Nephron (organoid): ENCODE results near the gene ATP5PD.

ENCODE experiments used
- H3K27ac Mint-ChIP-seq, 3 experiments: 2 replicates each; pipeline ENCODE4 v1.8.0; 2020; ENCODE audit warnings: mixed read lengths in 3 of 3, mild to moderate bottlenecking in 2 of 3, moderate library complexity in 1 of 3
- H3K27me3 Mint-ChIP-seq: 2 replicates; pipeline ENCODE4 v1.8.0; 2021; ENCODE audit warnings: low read depth, mild to moderate bottlenecking, moderate library complexity, mixed read lengths
- H3K36me3 Mint-ChIP-seq: 2 replicates; pipeline ENCODE4 v1.8.0; 2020; ENCODE audit warnings: low read depth, mixed read lengths
- H3K4me1 Mint-ChIP-seq: 2 replicates; pipeline ENCODE4 v1.8.0; 2020; ENCODE audit warnings: mixed read lengths
- H3K4me3 Mint-ChIP-seq, 3 experiments: 2 replicates each; pipeline ENCODE4 v1.8.0; 2020; ENCODE audit warnings: mild to moderate bottlenecking in 3 of 3, mixed read lengths in 3 of 3, moderate library complexity in 2 of 3
- H3K9me3 Mint-ChIP-seq: 2 replicates; pipeline ENCODE4 v1.8.0; 2020; ENCODE audit warnings: mixed read lengths
- TF ChIP-seq, protein P1 (sequence below), 3 experiments: fragments of 200-600 bp; sonication (generic); IDR thresholded peaks; one replicate each; pipeline ENCODE4 v1.5.0; 2021; ENCODE audit warnings: antibody characterized with exemption in 3 of 3; ENCODE audit not compliant: unreplicated experiment in 3 of 3

Gene ATP5PD

DNA sequence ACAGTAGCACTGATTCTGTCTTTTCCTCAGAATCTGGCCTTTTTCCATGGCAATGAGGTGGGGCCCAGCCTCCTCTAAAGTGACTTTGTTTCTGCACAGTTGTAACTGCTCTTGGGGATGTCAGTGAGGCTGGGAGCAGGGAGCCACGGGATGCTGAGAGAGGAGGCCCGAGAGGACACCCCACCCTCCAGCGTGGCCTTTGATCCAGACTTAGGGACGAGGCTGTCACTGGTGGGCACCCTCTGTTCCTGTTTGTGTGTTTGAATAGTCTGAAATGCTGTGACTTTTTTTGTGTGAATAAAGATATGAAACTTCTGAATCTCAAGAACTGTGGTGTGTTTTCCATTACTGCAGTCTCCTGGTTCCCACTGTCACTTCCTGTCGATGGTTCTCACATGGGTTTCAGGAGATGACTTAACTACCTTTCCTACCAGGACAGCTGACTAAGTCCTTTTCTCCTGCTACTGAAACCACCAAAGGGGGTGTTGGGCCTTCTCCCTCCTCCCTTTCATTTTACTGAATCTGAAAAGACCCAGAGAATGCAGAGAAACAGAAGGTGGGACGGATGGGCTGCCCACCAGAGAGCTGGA, 18.9 kb upstream of the ATP5PD start:
- TF ChIP-seq, protein P1, sequence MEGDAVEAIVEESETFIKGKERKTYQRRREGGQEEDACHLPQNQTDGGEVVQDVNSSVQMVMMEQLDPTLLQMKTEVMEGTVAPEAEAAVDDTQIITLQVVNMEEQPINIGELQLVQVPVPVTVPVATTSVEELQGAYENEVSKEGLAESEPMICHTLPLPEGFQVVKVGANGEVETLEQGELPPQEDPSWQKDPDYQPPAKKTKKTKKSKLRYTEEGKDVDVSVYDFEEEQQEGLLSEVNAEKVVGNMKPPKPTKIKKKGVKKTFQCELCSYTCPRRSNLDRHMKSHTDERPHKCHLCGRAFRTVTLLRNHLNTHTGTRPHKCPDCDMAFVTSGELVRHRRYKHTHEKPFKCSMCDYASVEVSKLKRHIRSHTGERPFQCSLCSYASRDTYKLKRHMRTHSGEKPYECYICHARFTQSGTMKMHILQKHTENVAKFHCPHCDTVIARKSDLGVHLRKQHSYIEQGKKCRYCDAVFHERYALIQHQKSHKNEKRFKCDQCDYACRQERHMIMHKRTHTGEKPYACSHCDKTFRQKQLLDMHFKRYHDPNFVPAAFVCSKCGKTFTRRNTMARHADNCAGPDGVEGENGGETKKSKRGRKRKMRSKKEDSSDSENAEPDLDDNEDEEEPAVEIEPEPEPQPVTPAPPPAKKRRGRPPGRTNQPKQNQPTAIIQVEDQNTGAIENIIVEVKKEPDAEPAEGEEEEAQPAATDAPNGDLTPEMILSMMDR (IDR thresholded peaks at IDR 0.05; ENCODE audit: unreplicated experiment in 3 of 3), result no peak
- H3K4me1 Mint-ChIP-seq, result peaks cover 4% of the 10 kb centered on the region
- H3K36me3 Mint-ChIP-seq, result peaks cover 46% of the 10 kb centered on the region
- no peaks in the 10 kb centered on the region for H3K27me3 Mint-ChIP-seq
- H3K4me3 Mint-ChIP-seq, result no peak overlapping the region
- H3K9me3 Mint-ChIP-seq, result no peaks in the 10 kb centered on the region
- no peak overlapping the region for H3K27ac Mint-ChIP-seq

DNA sequence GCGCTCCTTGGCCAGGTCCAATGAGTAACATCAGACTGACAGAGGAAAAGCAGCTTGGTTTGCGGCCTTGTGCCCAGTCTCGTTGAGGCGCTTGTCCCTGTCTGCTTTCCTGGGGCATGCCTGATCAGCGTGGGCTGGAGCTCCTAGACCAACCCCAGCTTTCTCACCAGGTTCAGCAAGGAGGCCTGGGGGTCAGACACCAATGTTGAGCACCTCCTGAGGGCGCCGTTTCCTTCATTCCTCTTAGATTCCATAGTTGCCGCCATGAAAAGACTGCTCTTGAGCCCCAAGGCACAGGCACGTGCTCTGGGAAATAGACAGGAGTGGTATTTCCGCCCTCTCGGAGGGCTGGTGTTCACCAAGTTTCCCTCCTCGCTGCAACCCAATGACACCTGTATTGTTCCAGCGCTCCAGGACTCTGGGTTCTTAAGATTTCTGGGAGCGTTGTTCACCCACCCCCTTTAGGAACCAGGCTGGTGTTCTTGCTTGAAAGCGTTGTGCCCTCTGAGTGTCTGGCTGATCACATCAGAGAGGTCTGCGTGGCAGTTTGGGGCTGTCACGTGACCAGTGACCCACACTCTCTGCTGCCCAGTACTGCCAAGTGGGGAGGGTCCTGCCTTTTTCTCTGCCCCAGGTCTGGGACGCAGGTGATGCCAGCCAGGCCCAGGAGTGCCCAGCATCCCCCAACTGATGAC, 18.2 kb upstream of the ATP5PD start:
- Mint-ChIP-seq H3K27ac (no peak overlapping the region), H3K27me3 (no peaks in the 10 kb centered on the region), H3K36me3 (peaks cover 50% of the 10 kb centered on the region), H3K4me3 (no peak overlapping the region), H3K9me3 (no peaks in the 10 kb centered on the region), H3K4me1 (peaks cover 7% of the 10 kb centered on the region)
- TF ChIP-seq, protein P1 (IDR thresholded peaks at IDR 0.05; ENCODE audit: unreplicated experiment in 3 of 3), result no peak

DNA sequence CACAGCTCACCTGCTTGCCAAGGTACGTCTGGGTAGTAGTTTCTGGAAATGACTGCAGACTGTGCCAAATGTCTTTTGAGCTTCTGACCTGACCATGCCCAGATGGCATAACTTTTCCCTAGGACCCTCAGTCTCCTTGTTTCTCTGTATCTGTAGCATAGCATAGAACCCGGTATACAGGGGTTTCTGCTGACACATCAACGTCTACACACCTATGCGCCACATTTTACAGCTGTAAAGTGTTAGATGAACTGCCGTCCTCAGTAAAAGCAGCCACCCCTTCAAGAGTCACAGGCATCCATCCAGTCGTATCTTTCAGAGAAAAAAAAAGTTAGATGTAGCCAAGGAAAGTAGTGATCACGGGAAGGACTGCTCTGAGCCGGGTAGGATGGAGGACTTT, 17.7 kb upstream of the ATP5PD start:
- no peak overlapping the region for H3K27ac Mint-ChIP-seq
- no peaks in the 10 kb centered on the region for H3K9me3 Mint-ChIP-seq
- H3K27me3 Mint-ChIP-seq, result no peaks in the 10 kb centered on the region
- TF ChIP-seq, protein P1 (IDR thresholded peaks at IDR 0.05; ENCODE audit: unreplicated experiment in 3 of 3), result no peak
- no peak overlapping the region for H3K4me3 Mint-ChIP-seq
- H3K4me1 Mint-ChIP-seq, result peaks cover 13% of the 10 kb centered on the region
- peaks cover 56% of the 10 kb centered on the region for H3K36me3 Mint-ChIP-seq

DNA sequence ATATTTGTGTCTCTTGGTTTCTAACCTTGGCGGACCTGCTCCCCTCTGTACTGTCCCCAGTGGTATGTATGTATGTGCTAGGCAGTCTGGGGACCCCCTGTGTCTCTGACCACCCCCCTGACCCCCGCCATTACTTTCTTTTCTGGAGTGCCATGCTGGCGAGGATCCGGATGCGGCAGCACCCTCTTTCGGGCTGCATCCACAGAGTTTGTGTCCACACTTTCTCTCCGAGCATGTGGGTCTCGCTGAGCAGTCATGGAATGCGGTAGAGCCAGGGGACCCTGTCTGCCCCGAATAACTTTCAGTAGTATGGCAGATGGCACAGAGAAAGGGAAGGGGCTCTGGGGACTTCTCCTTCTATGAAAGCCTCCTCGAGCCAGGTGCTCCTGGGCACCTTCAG, 17.3 kb upstream of the ATP5PD start:
- TF ChIP-seq, protein P1 (IDR thresholded peaks at IDR 0.05; ENCODE audit: unreplicated experiment in 3 of 3), result no peak
- H3K36me3 Mint-ChIP-seq, result peaks cover 57% of the 10 kb centered on the region
- H3K4me3 Mint-ChIP-seq, result no peak overlapping the region
- peaks cover 15% of the 10 kb centered on the region for H3K4me1 Mint-ChIP-seq
- no peak overlapping the region for H3K27ac Mint-ChIP-seq
- no peaks in the 10 kb centered on the region for H3K27me3 Mint-ChIP-seq
- H3K9me3 Mint-ChIP-seq, result no peaks in the 10 kb centered on the region

DNA sequence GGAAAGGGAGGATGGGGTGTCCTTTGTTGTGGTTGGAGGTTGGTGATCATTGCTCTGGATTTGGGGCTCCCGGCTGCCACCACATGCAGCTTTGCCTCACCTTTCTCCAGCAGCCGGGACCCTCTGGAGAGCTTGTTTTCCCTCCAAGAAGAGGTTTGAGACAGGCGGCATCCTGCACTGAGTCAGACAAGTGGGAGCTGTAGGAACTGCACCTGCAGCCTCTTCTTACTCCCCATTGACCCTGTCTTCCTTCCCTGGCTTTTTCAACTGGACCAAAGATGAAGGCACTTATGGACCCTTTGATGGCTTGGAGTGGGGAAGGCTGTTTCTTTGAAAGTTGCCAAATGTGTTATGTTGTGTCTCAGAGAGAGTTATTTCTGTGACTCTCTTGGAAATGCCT, 16.9 kb upstream of the ATP5PD start:
- H3K27me3 Mint-ChIP-seq, result no peaks in the 10 kb centered on the region
- H3K4me3 Mint-ChIP-seq, result no peak overlapping the region
- peaks cover 15% of the 10 kb centered on the region for H3K4me1 Mint-ChIP-seq

More for the DNA sequence above, 16.9 kb upstream of the ATP5PD start:
- Mint-ChIP-seq H3K9me3 (no peaks in the 10 kb centered on the region), H3K27ac (no peak overlapping the region), H3K36me3 (peaks cover 57% of the 10 kb centered on the region)
- TF ChIP-seq, protein P1 (IDR thresholded peaks at IDR 0.05; ENCODE audit: unreplicated experiment in 3 of 3), result no peak
